ENCODE results near the gene CERT1.
"Not testable (repeated sequence)": the region's sequence is repeated elsewhere in the genome, so short reads cannot be mapped to it uniquely, and the experiment has no call there.

CERT1 gene, protein sequence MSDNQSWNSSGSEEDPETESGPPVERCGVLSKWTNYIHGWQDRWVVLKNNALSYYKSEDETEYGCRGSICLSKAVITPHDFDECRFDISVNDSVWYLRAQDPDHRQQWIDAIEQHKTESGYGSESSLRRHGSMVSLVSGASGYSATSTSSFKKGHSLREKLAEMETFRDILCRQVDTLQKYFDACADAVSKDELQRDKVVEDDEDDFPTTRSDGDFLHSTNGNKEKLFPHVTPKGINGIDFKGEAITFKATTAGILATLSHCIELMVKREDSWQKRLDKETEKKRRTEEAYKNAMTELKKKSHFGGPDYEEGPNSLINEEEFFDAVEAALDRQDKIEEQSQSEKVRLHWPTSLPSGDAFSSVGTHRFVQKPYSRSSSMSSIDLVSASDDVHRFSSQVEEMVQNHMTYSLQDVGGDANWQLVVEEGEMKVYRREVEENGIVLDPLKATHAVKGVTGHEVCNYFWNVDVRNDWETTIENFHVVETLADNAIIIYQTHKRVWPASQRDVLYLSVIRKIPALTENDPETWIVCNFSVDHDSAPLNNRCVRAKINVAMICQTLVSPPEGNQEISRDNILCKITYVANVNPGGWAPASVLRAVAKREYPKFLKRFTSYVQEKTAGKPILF

DNA sequence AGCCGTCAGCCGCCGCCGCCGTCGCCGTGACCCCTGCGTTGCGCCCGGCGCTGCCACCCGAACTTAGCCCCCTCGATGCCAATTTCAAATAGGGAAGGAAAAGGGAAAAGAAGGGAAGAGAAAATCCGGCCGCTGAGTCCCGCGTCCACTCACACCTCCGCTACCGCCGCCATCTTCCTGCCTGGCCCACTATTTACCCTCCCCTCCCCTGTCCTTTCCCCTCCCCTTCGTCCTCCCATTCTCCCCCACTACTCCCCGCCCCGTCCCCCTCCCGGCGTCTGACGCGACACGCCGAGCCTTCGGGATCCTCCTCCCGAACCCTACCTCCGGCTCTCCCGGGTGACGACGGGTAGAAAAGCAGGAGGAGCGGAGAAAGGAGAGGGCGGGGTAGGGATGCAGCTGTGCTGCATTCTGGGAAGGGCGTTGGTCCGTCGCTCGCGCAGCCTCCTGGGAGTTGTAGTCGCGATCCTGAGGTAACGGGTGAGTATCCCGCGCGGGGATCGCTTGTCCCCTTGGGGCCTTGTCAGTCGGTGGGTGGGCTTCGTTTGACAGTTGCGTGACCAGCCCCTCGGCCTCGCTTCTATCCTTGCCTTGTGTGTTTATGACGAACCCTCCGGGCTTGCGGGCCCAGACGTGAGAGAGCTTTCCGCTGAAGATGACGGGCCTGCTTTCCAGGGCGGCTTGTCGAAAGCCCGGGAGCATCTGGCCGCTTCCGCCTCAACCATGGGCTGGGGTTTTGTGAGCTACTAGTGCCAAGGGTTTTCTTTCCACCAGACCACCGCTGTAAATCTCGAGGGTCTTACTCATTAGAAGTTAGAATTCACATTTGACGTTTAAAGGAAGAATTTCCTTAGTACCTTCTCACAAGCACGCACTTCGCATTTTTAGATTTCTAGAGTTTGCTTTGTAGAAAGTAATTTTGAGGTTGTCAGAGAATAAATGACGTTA lies at the start of gene CERT1, which contains the start of gene POLK:
CERT1 (minus strand) TSS at position 195 of the 948 bp plus-strand sequence. CDS start 422 bp downstream, outside the sequence.
POLK (plus strand) TSS at position 457 of the 948 bp plus-strand sequence.
- peaks cover 12% of the 10 kb centered on the region for H3K36me3 Mint-ChIP-seq
- H3K27ac Mint-ChIP-seq: peak within 1 kb of the TSS; percentile 92
- peak; percentile 97 for ATAC-seq
- peaks cover 67% of the 10 kb centered on the region for H3K4me1 Mint-ChIP-seq
- H3K4me3 Mint-ChIP-seq: peak within 1 kb of the TSS; percentile 96
- no peaks in the 10 kb centered on the region for H3K9me3 Mint-ChIP-seq
- H3K27me3 Mint-ChIP-seq: no peaks in the 10 kb centered on the region

DNA sequence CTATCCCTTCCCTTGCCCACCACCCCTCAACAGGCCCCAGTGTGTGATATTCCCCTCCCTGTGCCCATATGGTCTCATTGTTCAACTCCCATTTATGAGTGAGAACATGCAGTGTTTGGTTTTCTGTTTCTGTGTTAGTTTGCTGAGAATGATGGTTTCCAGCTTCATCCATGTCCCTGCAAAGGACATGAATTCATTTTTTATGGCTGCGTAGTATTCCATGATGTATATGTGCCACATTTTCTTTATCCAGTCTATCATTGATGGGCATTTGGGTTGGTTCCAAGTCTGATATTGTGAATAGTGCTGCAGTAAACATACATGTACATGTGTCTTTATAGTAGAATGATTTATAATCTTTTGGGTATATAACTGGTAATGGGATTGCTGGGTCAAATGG lies 49.2 kb upstream of the CERT1 start:
- ATAC-seq, H3K4me3 Mint-ChIP-seq, H3K9me3 Mint-ChIP-seq, H3K27ac Mint-ChIP-seq, H3K27me3 Mint-ChIP-seq: not testable (repeated sequence)
- Mint-ChIP-seq H3K4me1 (peaks cover 40% of the 10 kb centered on the region), H3K36me3 (peaks cover 86% of the 10 kb centered on the region)

DNA sequence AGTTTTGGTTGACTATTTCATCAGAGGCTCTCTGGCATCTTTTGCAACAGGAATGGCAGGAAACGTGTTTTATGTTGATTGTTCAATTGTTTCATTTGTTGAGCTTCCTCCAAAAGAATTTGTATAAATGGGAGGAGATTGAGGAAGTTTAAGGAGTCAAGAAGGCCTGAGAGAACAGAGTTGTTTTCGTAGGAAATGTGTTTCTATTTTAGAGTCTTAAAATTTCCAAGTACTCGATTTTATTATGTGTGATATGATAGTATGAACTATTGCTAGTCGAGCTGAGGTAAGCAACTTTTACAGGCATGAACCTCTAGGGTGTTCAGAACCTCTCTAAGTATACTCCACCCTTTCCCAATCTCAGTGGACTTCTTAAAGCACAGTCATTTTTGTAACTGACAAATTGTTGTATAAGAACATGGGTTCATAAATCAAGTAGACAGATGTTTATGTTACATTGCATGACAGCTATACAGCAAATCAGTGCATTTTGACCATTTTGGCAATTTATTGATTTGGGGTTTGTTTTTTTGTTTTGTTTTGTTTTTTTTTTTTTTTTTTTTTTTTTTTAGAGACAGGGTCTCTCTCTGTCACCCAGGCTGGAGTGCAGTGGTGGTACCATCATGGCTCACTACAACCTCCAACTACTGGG lies 47.7 kb upstream of the CERT1 start:
- H3K27ac Mint-ChIP-seq: no peak overlapping the region
- no peak overlapping the region for H3K4me3 Mint-ChIP-seq
- H3K4me1 Mint-ChIP-seq: peaks cover 26% of the 10 kb centered on the region
- peaks cover 8% of the 10 kb centered on the region for H3K9me3 Mint-ChIP-seq
- H3K27me3 Mint-ChIP-seq: no peaks in the 10 kb centered on the region
- ATAC-seq: no peak
- peaks cover 87% of the 10 kb centered on the region for H3K36me3 Mint-ChIP-seq

DNA sequence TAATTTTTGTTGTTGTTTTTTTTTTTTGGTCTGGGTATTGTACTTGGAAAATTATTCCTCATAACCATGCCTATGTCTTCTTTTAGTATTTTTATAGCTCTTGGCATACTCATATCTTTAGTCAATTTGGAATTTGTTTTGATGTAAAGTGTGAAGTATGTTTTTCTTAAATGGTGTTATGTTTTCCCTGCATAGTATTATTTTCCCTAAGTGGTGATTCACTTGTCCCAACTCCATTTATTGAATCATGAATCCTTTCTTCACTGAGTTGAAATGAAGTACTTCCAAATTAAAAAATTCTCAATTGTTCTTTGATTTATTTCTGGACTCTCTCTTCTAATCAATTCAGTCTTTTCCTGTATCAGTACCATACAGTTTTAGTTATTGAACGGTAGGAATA lies 46.8 kb upstream of the CERT1 start:
- Mint-ChIP-seq H3K9me3 (peaks cover under 1% of the 10 kb centered on the region), H3K36me3 (peaks cover 82% of the 10 kb centered on the region), H3K4me3 (no peak overlapping the region), H3K4me1 (peaks cover 17% of the 10 kb centered on the region), H3K27me3 (no peaks in the 10 kb centered on the region), H3K27ac (no peak overlapping the region)
- ATAC-seq: no peak

DNA sequence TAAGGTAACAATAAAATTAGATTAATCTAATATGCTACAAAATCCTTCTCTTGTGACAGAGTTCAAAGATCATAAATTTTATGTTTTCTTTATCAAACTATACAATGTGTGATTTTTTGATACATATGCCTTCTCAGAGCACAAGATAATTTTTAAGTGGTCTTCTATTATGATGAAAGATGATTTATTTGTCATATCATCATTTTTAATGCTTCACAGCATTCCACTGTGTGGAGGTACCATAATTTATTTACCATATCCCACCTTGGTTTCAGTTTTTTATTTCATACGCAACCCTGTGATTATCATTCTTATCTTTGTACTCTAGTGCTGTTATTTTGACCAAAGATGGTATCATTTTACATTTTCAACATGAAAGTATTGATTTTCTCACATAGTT lies 41.9 kb upstream of the CERT1 start:
- no peak for ATAC-seq
- Mint-ChIP-seq H3K4me1 (peaks cover 19% of the 10 kb centered on the region), H3K27ac (no peak overlapping the region), H3K36me3 (peaks cover 61% of the 10 kb centered on the region), H3K4me3 (no peak overlapping the region), H3K27me3 (no peaks in the 10 kb centered on the region), H3K9me3 (no peaks in the 10 kb centered on the region)

DNA sequence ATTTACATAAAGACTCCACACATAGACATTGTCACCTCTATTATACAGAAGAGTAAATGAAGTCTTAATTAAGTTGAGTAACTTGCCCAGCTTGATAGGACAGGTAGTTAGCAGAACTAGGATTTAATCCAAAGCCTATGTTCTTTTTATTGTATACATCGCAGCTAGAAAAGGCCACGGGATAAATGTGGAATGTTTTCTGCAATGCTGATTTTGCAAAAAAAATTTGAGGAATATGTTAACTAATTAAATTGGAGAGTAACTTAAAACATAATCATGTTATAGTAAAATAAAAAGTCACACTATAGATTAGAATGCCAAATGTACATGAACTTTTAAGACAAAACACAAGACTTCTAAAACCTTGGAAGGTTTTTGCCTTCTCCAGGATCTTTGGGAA lies 41.3 kb upstream of the CERT1 start:
- H3K4me1 Mint-ChIP-seq: peaks cover 19% of the 10 kb centered on the region
- ATAC-seq: no peak
- no peak overlapping the region for H3K4me3 Mint-ChIP-seq
- peaks cover 55% of the 10 kb centered on the region for H3K36me3 Mint-ChIP-seq
- H3K27ac Mint-ChIP-seq: no peak overlapping the region
- H3K27me3 Mint-ChIP-seq: no peaks in the 10 kb centered on the region
- no peaks in the 10 kb centered on the region for H3K9me3 Mint-ChIP-seq

DNA sequence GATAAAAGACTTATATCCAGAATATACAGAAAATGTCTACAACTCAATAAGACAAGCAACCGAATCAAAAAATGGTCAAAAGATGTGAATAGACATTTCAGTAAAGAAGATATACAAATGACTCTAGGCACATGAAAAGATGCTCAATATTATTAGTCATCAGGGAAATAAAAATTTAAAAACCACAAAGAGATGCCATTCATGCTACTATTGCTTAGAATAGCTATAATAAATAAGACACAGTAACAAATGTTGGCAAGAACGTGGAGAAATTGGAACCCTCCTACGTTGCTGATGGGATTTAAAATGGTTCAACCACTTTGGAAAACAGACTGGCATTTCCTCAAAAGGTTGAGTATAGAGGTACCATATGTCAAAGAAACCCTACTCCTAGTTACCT lies 40.0 kb upstream of the CERT1 start:
- Mint-ChIP-seq H3K9me3 (no peaks in the 10 kb centered on the region), H3K27ac (no peak overlapping the region), H3K4me1 (peaks cover 19% of the 10 kb centered on the region), H3K4me3 (no peak overlapping the region), H3K36me3 (peaks cover 42% of the 10 kb centered on the region), H3K27me3 (no peaks in the 10 kb centered on the region)
- ATAC-seq: no peak

DNA sequence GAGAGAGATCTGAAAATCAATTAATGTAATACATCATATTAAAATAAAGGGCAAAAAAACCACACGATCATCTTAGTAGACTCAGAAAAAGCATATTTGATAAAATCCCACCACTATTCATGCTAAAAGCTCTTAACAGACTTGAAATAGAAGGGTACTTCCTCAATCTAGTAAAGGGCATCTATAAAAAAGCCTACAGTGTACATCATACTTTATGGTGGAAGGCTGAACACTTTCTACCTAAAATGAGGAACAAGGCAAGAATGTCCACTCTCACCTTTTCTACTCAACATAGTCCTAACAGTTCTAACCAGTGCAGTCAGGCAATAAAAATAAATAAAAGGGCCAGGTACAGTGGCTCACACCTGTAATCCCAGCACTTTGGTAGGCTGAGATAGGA lies 39.2 kb upstream of the CERT1 start:
- ATAC-seq: peak; percentile 93
- Mint-ChIP-seq H3K4me1 (peaks cover 13% of the 10 kb centered on the region), H3K9me3 (no peaks in the 10 kb centered on the region), H3K4me3 (no peak overlapping the region), H3K27ac (peak overlapping the region; percentile 74), H3K27me3 (no peaks in the 10 kb centered on the region), H3K36me3 (peaks cover 35% of the 10 kb centered on the region)

DNA sequence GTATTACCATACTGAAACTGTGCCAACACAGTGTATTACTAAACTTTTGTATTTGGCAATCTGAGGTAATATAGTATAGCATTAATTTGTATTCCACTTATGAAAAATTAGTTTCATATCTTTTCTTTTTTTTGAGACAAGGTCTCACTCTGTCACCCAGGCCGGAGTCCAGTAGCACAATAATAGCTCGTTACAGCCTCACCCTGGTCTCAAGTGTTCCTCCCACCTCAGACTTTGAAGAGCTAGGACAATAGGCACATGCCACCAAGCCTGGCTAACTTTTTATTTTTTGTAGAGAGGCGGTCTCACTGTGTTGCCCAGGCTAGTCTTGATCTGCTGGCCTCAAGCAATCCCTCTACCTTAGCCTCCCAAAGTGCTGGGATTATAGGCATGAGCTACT lies 36.4 kb upstream of the CERT1 start:
- H3K27ac Mint-ChIP-seq: no peak overlapping the region
- no peaks in the 10 kb centered on the region for H3K27me3 Mint-ChIP-seq
- H3K9me3 Mint-ChIP-seq: no peaks in the 10 kb centered on the region
- no peak for ATAC-seq
- no peak overlapping the region for H3K4me3 Mint-ChIP-seq
- peaks cover 20% of the 10 kb centered on the region for H3K36me3 Mint-ChIP-seq
- peaks cover 19% of the 10 kb centered on the region for H3K4me1 Mint-ChIP-seq

DNA sequence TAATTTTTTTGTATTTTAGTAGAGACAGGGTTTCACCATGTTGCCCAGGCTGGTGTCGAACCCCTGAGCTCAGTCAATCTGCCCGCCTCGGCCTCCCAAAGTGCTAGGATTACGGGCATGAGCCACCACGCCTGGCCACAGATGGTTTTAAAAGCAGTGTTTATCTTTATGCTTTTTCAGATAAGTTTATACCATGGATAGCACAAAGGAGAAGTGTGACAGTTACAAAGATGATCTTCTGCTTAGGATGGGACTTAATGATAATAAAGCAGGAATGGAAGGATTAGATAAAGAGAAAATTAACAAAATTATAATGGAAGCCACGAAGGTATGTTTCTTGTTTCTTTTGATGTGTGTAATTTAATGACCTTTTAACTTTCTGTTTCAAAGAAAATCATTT lies 35.4 kb upstream of the CERT1 start:
- H3K4me3 Mint-ChIP-seq: no peak overlapping the region
- H3K27ac Mint-ChIP-seq: no peak overlapping the region
- H3K27me3 Mint-ChIP-seq: no peaks in the 10 kb centered on the region
- H3K9me3 Mint-ChIP-seq: no peaks in the 10 kb centered on the region
- ATAC-seq: no peak
- H3K4me1 Mint-ChIP-seq: peaks cover 25% of the 10 kb centered on the region
- H3K36me3 Mint-ChIP-seq: peaks cover 15% of the 10 kb centered on the region

DNA sequence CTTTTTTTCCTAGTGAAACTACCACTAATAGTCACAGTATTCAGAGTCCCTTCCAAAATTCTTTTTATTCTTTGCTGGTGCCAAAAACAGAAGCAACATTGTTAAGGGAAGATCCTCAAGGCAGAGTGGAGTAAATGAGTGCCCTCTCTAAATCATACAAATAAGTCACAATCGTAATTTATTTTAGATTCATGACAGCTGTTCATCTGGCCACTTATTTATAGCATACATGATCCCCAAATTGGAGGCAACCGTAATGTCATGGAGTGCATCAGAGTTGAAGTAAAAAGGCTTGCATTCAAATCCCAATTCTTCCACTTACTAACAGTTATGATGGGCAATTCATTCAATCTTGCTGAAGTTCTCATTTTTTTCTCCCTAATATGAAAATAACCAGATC lies 33.7 kb upstream of the CERT1 start:
- Mint-ChIP-seq H3K27me3 (no peaks in the 10 kb centered on the region), H3K36me3 (peaks cover 9% of the 10 kb centered on the region), H3K27ac (no peak overlapping the region), H3K4me3 (no peak overlapping the region), H3K4me1 (peaks cover 15% of the 10 kb centered on the region), H3K9me3 (no peaks in the 10 kb centered on the region)
- no peak for ATAC-seq

DNA sequence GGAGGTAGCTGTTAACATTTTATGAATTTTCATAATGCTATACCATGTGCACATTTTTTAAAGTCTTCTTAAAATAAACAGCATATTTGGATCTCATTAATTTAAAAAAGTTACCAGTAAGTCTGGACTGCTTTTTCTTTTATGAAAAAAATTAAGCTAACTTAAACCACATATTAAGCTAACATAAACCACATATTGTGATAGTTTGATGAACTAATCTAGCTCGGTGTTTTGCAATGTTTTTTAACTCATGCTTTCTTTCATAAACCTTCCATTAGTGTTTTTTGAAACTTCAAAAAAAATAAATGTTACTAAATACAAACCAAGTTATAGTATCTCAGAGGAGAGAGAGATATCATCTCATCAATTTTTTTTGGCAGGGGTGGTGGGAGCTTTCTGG lies 26.8 kb upstream of the CERT1 start:
- H3K4me3 Mint-ChIP-seq: no peak overlapping the region
- H3K4me1 Mint-ChIP-seq: peaks cover 51% of the 10 kb centered on the region
- ATAC-seq: no peak
- no peak overlapping the region for H3K27ac Mint-ChIP-seq
- H3K27me3 Mint-ChIP-seq: no peaks in the 10 kb centered on the region
- peaks cover 41% of the 10 kb centered on the region for H3K36me3 Mint-ChIP-seq
- peaks cover 15% of the 10 kb centered on the region for H3K9me3 Mint-ChIP-seq

DNA sequence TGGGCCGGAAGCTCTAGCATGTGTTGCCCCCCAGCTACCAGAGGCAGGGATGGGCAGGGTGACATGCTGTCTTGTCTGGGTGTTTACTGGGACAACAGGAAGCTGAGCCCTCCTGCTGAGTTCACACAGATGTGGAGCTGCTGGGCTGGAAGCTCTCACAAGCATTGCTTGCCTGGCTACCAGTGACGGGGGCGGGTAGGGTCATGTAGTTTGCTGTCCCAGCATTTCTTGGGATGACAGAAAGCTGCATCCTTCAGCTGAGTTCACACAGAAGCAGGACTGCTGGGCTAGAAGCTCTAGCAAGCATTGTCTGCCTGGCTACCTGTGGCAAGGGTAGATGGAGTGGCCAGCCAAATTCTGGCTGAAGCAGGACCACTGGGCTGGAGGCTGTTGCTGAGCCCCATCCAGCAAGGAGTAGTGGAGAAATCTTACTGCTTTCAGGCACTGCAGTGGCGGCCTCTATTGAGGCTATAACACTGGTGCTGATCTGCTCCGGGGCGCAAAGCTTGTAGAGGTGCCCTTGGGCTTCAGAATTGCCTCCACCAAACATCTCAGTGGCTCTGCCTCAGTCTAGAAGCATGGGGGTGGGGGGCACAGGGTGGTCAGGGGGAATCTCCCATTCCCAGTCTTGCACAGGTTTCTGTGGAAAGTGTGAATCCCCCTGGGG lies 25.4 kb upstream of the CERT1 start:
- H3K9me3 Mint-ChIP-seq: peaks cover 15% of the 10 kb centered on the region
- H3K27ac Mint-ChIP-seq: peak overlapping the region; percentile 44
- H3K36me3 Mint-ChIP-seq: peaks cover 49% of the 10 kb centered on the region
- no peak for ATAC-seq
- no peak overlapping the region for H3K4me3 Mint-ChIP-seq
- no peaks in the 10 kb centered on the region for H3K27me3 Mint-ChIP-seq
- peaks cover 45% of the 10 kb centered on the region for H3K4me1 Mint-ChIP-seq

DNA sequence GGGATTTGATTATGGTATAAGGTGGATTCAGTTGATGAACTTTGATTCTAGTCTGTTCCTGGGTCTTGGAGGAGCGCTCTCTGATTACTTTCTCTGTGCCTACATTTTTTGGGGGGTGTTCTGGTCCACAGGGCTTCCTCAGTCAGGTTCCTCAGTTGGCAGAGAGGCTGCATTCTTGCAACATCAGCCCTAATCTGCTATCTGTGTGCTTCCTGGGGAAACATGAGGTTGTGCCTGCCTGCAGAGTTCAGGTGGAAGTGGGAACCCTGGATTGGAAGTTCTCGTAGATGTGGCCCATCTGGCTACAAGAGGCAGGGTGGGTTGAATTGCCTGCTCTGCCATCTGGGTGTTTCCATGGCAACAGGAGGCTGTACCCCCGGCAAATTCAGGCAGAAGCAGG lies 24.7 kb upstream of the CERT1 start:
- no peak overlapping the region for H3K4me3 Mint-ChIP-seq
- no peaks in the 10 kb centered on the region for H3K27me3 Mint-ChIP-seq
- H3K36me3 Mint-ChIP-seq: peaks cover 49% of the 10 kb centered on the region
- H3K9me3 Mint-ChIP-seq: peaks cover 15% of the 10 kb centered on the region
- H3K27ac Mint-ChIP-seq: no peak overlapping the region
- peaks cover 45% of the 10 kb centered on the region for H3K4me1 Mint-ChIP-seq
- no peak for ATAC-seq
